DND-41 (cell line): Measurements from ENCODE around the gene DSTYK.

Experiments
- ATAC-seq: fragments of 200-7000 bp; cut with Tn5 transposase; 3 replicates; pipeline ENCODE4 v1.9.1; 2021; ENCODE audit warnings: low read depth; ENCODE audit not compliant: insufficient read depth
- DNase-seq: peaks from one replicate; pipeline ENCODE4 v3.0.0-alpha.2; 2020
- H2AFZ ChIP-seq: 2 replicates; pipeline ENCODE4 v1.6.0; 2012; ENCODE audit warnings: low read depth, low read length
- H3K27ac ChIP-seq: 2 replicates; pipeline ENCODE4 v1.5.1; 2012; ENCODE audit warnings: low read length, inconsistent platforms
- H3K27me3 ChIP-seq: fragments of 200-600 bp; sonication (generic); 2 replicates; pipeline ENCODE4 v1.6.0; 2012; ENCODE audit warnings: low read length, mild to moderate bottlenecking, inconsistent platforms; ENCODE audit not compliant: insufficient read depth, poor library complexity
- H3K36me3 ChIP-seq: 2 replicates; pipeline ENCODE4 v1.5.1; 2012; ENCODE audit warnings: low read length, inconsistent platforms; ENCODE audit not compliant: insufficient read depth
- H3K4me1 ChIP-seq: 2 replicates; pipeline ENCODE4 v1.5.1; 2012; ENCODE audit warnings: mild to moderate bottlenecking, low read length; ENCODE audit not compliant: insufficient read depth
- H3K4me2 ChIP-seq: 2 replicates; pipeline ENCODE4 v1.6.0; 2012; ENCODE audit warnings: mild to moderate bottlenecking, moderate library complexity, low read length, inconsistent platforms; ENCODE audit not compliant: insufficient read depth
- H3K4me3 ChIP-seq, 2 experiments: fragments of 200-600 bp in 1 of 2; shearing (Covaris generic) in 1 of 2; 2 replicates each; pipeline ENCODE4 v1.5.1; 2012 to 2016; ENCODE audit warnings: inconsistent platforms in 2 of 2, low read length in 2 of 2, mild to moderate bottlenecking in 2 of 2, low read depth in 1 of 2, moderate library complexity in 1 of 2
- H3K79me2 ChIP-seq: 2 replicates; pipeline ENCODE4 v1.6.0; 2012; ENCODE audit warnings: low read length, inconsistent platforms; ENCODE audit not compliant: insufficient read depth
- H3K9ac ChIP-seq: 2 replicates; pipeline ENCODE4 v1.6.0; 2012; ENCODE audit warnings: low read depth, mild to moderate bottlenecking, inconsistent platforms, low read length, moderate library complexity
- H3K9me3 ChIP-seq: 2 replicates; pipeline ENCODE4 v1.5.1; 2012; ENCODE audit warnings: low read length, moderate library complexity, mild to moderate bottlenecking, inconsistent platforms; ENCODE audit not compliant: insufficient read depth, severe bottlenecking
- H4K20me1 ChIP-seq: 2 replicates; pipeline ENCODE4 v1.6.0; 2012; ENCODE audit warnings: low read length; ENCODE audit not compliant: insufficient read depth
- EZH2 ChIP-seq: IDR thresholded peaks from 3 replicates; pipeline ENCODE4 v1.6.1; 2012; ENCODE audit warnings: borderline replicate concordance, low read depth, mild to moderate bottlenecking, moderate library complexity, low read length, inconsistent platforms; ENCODE audit not compliant: severe bottlenecking
- TF ChIP-seq, protein P1 (sequence below): IDR thresholded peaks from 2 replicates; pipeline ENCODE4 v1.5.1; 2012; ENCODE audit warnings: borderline replicate concordance, low read length, moderate library complexity, mild to moderate bottlenecking; ENCODE audit not compliant: poor library complexity, severe bottlenecking; ENCODE audit errors: extremely low read depth

DSTYK gene

DNA sequence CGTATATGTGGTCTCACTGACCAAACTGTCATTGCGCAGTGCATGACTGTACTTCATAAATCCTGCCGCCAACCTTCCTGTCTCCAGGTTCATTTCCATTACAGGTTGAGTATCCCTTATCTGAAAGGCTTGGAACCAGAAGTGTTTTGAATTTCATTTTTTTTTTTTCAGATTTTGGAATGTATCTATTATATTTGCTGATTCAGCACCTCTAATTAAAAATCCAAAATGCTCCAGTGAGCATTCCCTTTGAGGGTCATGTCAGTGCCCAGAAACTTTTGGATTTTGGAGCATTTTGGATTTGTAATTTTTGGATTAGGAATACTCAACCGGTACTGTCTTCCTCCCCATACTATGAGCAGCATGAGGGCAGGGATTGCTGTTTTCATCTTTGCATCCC, 59.0 kb downstream of the DSTYK start:
- no peaks in the 10 kb centered on the region for H3K27me3 ChIP-seq
- H3K4me1 ChIP-seq, result no peaks in the 10 kb centered on the region
- H3K79me2 ChIP-seq, result no peaks in the 10 kb centered on the region
- H3K36me3 ChIP-seq, result peaks cover 20% of the 10 kb centered on the region
- no peak overlapping the region for H3K27ac ChIP-seq
- peaks cover 16% of the 10 kb centered on the region for H3K9me3 ChIP-seq
- no peak for ATAC-seq
- H3K9ac ChIP-seq, result no peak overlapping the region
- TF ChIP-seq EZH2, result no peak
- TF ChIP-seq, protein P1, sequence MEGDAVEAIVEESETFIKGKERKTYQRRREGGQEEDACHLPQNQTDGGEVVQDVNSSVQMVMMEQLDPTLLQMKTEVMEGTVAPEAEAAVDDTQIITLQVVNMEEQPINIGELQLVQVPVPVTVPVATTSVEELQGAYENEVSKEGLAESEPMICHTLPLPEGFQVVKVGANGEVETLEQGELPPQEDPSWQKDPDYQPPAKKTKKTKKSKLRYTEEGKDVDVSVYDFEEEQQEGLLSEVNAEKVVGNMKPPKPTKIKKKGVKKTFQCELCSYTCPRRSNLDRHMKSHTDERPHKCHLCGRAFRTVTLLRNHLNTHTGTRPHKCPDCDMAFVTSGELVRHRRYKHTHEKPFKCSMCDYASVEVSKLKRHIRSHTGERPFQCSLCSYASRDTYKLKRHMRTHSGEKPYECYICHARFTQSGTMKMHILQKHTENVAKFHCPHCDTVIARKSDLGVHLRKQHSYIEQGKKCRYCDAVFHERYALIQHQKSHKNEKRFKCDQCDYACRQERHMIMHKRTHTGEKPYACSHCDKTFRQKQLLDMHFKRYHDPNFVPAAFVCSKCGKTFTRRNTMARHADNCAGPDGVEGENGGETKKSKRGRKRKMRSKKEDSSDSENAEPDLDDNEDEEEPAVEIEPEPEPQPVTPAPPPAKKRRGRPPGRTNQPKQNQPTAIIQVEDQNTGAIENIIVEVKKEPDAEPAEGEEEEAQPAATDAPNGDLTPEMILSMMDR, result no peak
- no peak overlapping the region for H3K4me3 ChIP-seq
- no peaks in the 10 kb centered on the region for H4K20me1 ChIP-seq
- H3K4me2 ChIP-seq, result no peak overlapping the region
- no peak for DNase-seq
- H2AFZ ChIP-seq, result no peak overlapping the region

DNA sequence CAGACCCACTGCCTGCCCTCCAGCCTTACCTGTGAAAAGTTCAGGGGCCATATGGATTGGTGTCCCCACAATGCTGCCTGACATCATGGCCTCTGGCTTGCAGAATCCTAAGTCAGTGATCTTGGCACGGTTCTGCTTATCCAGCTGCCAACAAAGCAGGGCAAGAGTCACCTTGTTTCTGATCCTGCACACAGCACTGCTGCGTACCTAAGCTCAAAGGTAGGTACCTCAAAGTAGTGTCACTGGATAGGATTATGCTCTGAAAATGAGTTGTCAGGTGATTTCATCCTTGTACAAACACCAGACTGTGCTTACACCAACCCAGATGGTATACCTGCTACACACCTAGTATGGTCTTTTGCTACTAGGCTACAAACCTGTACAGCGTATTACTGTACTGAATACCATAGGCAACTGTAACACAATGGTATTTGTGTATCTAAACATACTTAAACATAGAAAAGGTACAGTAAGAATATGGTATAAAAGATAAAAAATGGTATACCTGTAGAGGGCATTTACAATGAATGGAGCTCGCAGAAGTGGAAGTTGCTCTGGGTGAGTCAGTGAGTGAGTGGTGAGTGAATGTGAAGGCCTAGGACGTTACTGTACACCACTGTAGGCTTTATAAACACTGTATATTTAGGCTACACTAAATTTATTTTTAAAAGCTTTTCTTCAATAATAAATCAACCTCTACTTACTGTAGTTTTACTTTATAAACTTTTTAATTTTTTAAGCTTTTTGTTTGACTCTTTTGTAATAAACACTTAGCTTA, 60.7 kb downstream of the DSTYK start:
- Histone ChIP-seq H3K36me3 (peaks cover 8% of the 10 kb centered on the region), H3K27me3 (no peaks in the 10 kb centered on the region), H2AFZ (no peak overlapping the region), H3K4me2 (no peak overlapping the region), H3K9me3 (peaks cover 3% of the 10 kb centered on the region), H4K20me1 (no peaks in the 10 kb centered on the region), H3K79me2 (no peaks in the 10 kb centered on the region), H3K4me1 (no peaks in the 10 kb centered on the region), H3K4me3 (no peak overlapping the region), H3K9ac (no peak overlapping the region), H3K27ac (no peak overlapping the region)
- no peak for DNase-seq
- TF ChIP-seq, protein P1, result no peak
- TF ChIP-seq EZH2, result no peak
- ATAC-seq, result no peak

DNA sequence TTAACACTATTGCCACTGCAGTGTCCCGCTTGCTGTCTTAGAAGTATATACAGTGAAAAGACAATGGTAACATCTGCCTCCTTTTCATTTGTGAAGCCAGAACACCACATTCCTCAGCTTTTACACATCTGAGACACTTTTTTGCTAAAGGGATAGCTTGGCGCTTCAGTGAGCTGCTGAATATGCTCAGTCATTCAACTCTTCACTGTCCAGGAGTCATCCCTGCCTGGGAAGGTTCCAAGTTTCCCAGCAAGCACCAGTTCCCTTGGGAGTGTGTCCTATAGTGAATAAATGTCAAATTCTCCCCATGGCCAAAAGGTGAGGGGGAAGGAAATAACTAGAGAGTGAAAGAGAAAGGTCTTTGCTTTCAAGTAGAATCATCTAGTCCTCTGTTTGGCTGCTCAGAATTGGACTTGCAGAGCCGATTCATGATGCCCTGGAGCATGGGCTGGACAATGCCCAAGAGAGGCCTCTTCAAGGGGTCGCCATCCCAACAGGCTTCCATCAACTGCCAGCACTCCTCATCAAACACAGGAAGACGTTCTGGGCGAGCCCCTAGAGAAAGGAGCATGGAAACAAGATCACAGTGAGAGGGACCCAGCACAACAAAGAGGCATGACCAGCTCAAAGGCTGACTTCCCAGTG, 64.2 kb downstream of the DSTYK start:
- Histone ChIP-seq H3K27me3 (no peaks in the 10 kb centered on the region), H3K27ac (no peak overlapping the region), H3K4me3 (no peak overlapping the region), H3K36me3 (peaks cover 5% of the 10 kb centered on the region; the same call in 1 of the 2 replicates), H3K9ac (no peak overlapping the region), H3K79me2 (no peaks in the 10 kb centered on the region), H4K20me1 (no peaks in the 10 kb centered on the region), H3K4me2 (no peak overlapping the region), H3K9me3 (no peaks in the 10 kb centered on the region), H3K4me1 (no peaks in the 10 kb centered on the region), H2AFZ (no peak overlapping the region)
- ATAC-seq (no peak), DNase-seq (no peak)
- no peak for TF ChIP-seq EZH2
- TF ChIP-seq, protein P1, result no peak
